A673 (cell line): Measurements from ENCODE around the gene SUV39H2.

ENCODE experiments used
- CTCF ChIP-seq: fragments of 300-800, 200-600 bp; sonication (generic); conservative IDR thresholded peaks from 2 replicates; pipeline ENCODE4 v1.5.1; 2017; ENCODE audit warnings: low read depth, mild to moderate bottlenecking, antibody characterized with exemption, low read length, moderate library complexity, mixed read lengths
- EZH2 ChIP-seq: fragments of 200-600 bp; sonication (generic); IDR thresholded peaks from 2 replicates; pipeline ENCODE4 v1.6.1; 2017; ENCODE audit warnings: borderline replicate concordance, low read depth, mild to moderate bottlenecking, mixed read lengths, antibody characterized with exemption, low read length; ENCODE audit not compliant: poor library complexity, severe bottlenecking

- TF ChIP-seq CTCF = peak; percentile 62
- TF ChIP-seq EZH2 = no peak
Measured at GRCh38 chr10:14904316-14904732, 25.7 kb downstream of the SUV39H2 start.
